ENCODE measurements around the gene SHANK1.
"Not testable (repeated sequence)": the region's sequence is repeated elsewhere in the genome, so short reads cannot be mapped to it uniquely, and the experiment has no call there.

Gene SHANK1

DNA sequence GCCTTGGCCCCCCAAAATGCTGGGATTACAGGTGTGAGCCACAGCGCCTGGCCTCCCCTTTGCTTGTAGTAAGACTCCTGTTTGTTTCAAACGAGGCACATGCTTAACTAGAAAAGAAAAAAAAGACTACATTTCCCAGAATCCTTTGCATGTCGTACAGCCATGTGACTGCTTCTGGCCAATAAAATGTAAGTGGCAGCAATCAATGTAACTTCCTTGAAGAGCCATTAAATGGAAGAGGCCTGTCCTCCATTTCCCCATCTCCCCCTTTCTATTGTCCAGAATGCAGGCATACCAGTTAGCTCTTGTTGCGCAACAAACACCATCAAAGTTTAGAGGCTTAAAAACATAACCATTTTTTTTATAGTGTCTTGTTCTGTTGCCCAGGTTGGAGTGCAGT is 40.3 kb upstream of the SHANK1 start:
- ChIA-PET POLR2A (interaction anchor here (0.6 kb wide), 1 partner anchor 27 kb away, joined by 3 read pairs; no protein-coding TSS in a partner anchor), CTCF (interaction anchor here (0.6 to 1.4 kb wide), 2 partner anchors 9 to 24 kb away, joined by 3 read pairs; no protein-coding TSS in a partner anchor)
- peaks cover 0 to 16% (median under 1%) of the 10 kb centered on the region in 5 experiments for H3K27me3 ChIP-seq (replicated peaks in 2 of 5; ENCODE audit: control insufficient read depth in 4 of 5, insufficient read depth in 5 of 5, low read length in 4 of 5)
- no peaks in the 10 kb centered on the region for H3K36me3 ChIP-seq (ENCODE audit: control insufficient read depth in 4 of 4, insufficient read depth in 4 of 4, low read length in 3 of 4)
- no peaks in the 10 kb centered on the region for H3K9me3 ChIP-seq (ENCODE audit: control extremely low read depth in 1 of 5, control insufficient read depth in 4 of 5, insufficient read depth in 2 of 5, low read depth in 1 of 5, low read length in 4 of 5)
- H3K27ac ChIP-seq (ENCODE audit: insufficient read depth in 1 of 2, low read depth in 1 of 2, low read length in 2 of 2, poor library complexity in 1 of 2, severe bottlenecking in 2 of 2), result no peak overlapping the region
- peaks cover 0 to 3% (median 0%) of the 10 kb centered on the region in 4 experiments for H3K4me1 ChIP-seq (ENCODE audit: control extremely low read depth in 1 of 4, control insufficient read depth in 4 of 4, insufficient read depth in 4 of 4, low read length in 3 of 4)
- WGBS (ENCODE audit: insufficient coverage), result 90% methylated on average over 2 of the region's 4 CpGs
- H3K4me3 ChIP-seq (ENCODE audit: control insufficient read depth in 1 of 7, extremely low read depth in 1 of 7, insufficient read depth in 4 of 7, low read depth in 2 of 7, low read length in 6 of 7), result no peak overlapping the region
- DNase-seq, result peak; percentile 38 to 62 (median 57)

DNA sequence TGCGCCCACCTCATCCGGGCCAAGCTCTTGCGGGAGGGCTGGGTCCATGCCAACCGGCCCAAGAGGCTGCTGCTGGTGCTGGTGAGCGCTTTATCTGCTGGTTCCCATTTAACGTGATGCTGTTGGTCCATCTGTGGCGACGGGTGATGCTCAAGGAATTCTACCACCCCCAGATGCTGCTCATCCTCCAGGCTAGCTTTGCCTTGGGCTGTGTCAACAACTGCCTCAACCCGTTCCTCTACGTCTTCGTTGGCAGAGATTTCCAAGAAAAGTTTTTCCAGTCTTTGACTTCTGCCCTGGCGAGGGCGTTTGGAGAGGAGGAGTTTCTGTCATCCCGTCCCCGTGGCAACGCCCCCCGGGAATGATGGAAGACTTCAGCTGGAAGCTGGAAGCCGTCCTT is 39.5 kb upstream of the SHANK1 start:
- H3K4me3 ChIP-seq (ENCODE audit: control insufficient read depth in 1 of 7, extremely low read depth in 1 of 7, insufficient read depth in 4 of 7, low read depth in 2 of 7, low read length in 6 of 7); H3K9me3 ChIP-seq (ENCODE audit: control extremely low read depth in 1 of 5, control insufficient read depth in 4 of 5, insufficient read depth in 2 of 5, low read depth in 1 of 5, low read length in 4 of 5); DNase-seq; POLR2A ChIA-PET; H3K27ac ChIP-seq (ENCODE audit: insufficient read depth in 1 of 2, low read depth in 1 of 2, low read length in 2 of 2, poor library complexity in 1 of 2, severe bottlenecking in 2 of 2); H3K4me1 ChIP-seq (ENCODE audit: control extremely low read depth in 1 of 4, control insufficient read depth in 4 of 4, insufficient read depth in 4 of 4, low read length in 3 of 4); H3K36me3 ChIP-seq (ENCODE audit: control insufficient read depth in 4 of 4, insufficient read depth in 4 of 4, low read length in 3 of 4): not testable (repeated sequence)
- H3K27me3 ChIP-seq (replicated peaks in 2 of 5; ENCODE audit: control insufficient read depth in 4 of 5, insufficient read depth in 5 of 5, low read length in 4 of 5), result peaks cover 0 to 22% (median 2%) of the 10 kb centered on the region in 5 experiments
- 92% methylated on average over 7 of the region's 18 CpGs for WGBS (ENCODE audit: insufficient coverage)
- CTCF ChIA-PET, result interaction anchor here (1.4 kb wide), 1 partner anchor 8 kb away, joined by 3 read pairs; no protein-coding TSS in a partner anchor

GRCh38 chr19:50757624-50758023 is 38.0 kb upstream of the SHANK1 start:
- CTCF ChIA-PET; H3K4me1 ChIP-seq (ENCODE audit: control extremely low read depth in 1 of 4, control insufficient read depth in 4 of 4, insufficient read depth in 4 of 4, low read length in 3 of 4); H3K4me3 ChIP-seq (ENCODE audit: control insufficient read depth in 1 of 7, extremely low read depth in 1 of 7, insufficient read depth in 4 of 7, low read depth in 2 of 7, low read length in 6 of 7); H3K9me3 ChIP-seq (ENCODE audit: control extremely low read depth in 1 of 5, control insufficient read depth in 4 of 5, insufficient read depth in 2 of 5, low read depth in 1 of 5, low read length in 4 of 5); DNase-seq; H3K27ac ChIP-seq (ENCODE audit: insufficient read depth in 1 of 2, low read depth in 1 of 2, low read length in 2 of 2, poor library complexity in 1 of 2, severe bottlenecking in 2 of 2); POLR2A ChIA-PET; H3K36me3 ChIP-seq (ENCODE audit: control insufficient read depth in 4 of 4, insufficient read depth in 4 of 4, low read length in 3 of 4): not testable (repeated sequence)
- WGBS (ENCODE audit: insufficient coverage), result 100% methylated on average over 1 of the region's 3 CpGs
- peaks cover 0 to 22% (median 2%) of the 10 kb centered on the region in 5 experiments for H3K27me3 ChIP-seq (replicated peaks in 2 of 5; ENCODE audit: control insufficient read depth in 4 of 5, insufficient read depth in 5 of 5, low read length in 4 of 5)

DNA sequence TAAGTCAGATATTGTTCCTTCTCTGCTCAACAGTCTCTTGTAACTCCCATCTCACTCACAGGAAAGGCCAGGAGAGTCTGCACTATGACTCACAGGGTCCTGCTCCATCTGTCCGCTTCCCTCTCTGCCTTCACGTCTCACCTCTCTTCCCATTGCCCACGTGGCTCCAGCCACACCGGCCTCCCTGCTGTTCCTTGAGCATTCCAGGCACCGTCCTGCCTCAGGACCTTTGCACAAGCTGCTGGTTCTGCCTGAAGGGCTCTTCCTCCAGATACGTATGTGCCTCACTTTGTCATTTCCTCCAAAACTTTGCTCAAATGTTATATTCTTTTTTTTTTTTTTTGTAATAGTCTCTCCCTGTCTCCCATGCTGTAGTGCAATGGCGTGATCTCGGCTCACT is 36.6 kb upstream of the SHANK1 start:
- peaks cover 0 to 22% (median 2%) of the 10 kb centered on the region in 5 experiments for H3K27me3 ChIP-seq (replicated peaks in 2 of 5; ENCODE audit: control insufficient read depth in 4 of 5, insufficient read depth in 5 of 5, low read length in 4 of 5)
- WGBS (ENCODE audit: insufficient coverage), result 88% methylated on average over 4 of the region's 8 CpGs
- H3K4me1 ChIP-seq (ENCODE audit: control extremely low read depth in 1 of 4, control insufficient read depth in 4 of 4, insufficient read depth in 4 of 4, low read length in 3 of 4); H3K4me3 ChIP-seq (ENCODE audit: control insufficient read depth in 1 of 7, extremely low read depth in 1 of 7, insufficient read depth in 4 of 7, low read depth in 2 of 7, low read length in 6 of 7); DNase-seq; POLR2A ChIA-PET; CTCF ChIA-PET; H3K27ac ChIP-seq (ENCODE audit: insufficient read depth in 1 of 2, low read depth in 1 of 2, low read length in 2 of 2, poor library complexity in 1 of 2, severe bottlenecking in 2 of 2); H3K36me3 ChIP-seq (ENCODE audit: control insufficient read depth in 4 of 4, insufficient read depth in 4 of 4, low read length in 3 of 4); H3K9me3 ChIP-seq (ENCODE audit: control extremely low read depth in 1 of 5, control insufficient read depth in 4 of 5, insufficient read depth in 2 of 5, low read depth in 1 of 5, low read length in 4 of 5): not testable (repeated sequence)

- Histone ChIP-seq H3K27me3 (replicated peaks in 2 of 5; ENCODE audit: control insufficient read depth in 4 of 5, insufficient read depth in 5 of 5, low read length in 4 of 5) (peaks cover 0 to 22% (median 2%) of the 10 kb centered on the region in 5 experiments), H3K4me3 (ENCODE audit: control insufficient read depth in 1 of 7, extremely low read depth in 1 of 7, insufficient read depth in 4 of 7, low read depth in 2 of 7, low read length in 6 of 7) (no peak overlapping the region), H3K9me3 (ENCODE audit: control extremely low read depth in 1 of 5, control insufficient read depth in 4 of 5, insufficient read depth in 2 of 5, low read depth in 1 of 5, low read length in 4 of 5) (no peaks in the 10 kb centered on the region), H3K36me3 (ENCODE audit: control insufficient read depth in 4 of 4, insufficient read depth in 4 of 4, low read length in 3 of 4) (no peaks in the 10 kb centered on the region), H3K27ac (ENCODE audit: insufficient read depth in 1 of 2, low read depth in 1 of 2, low read length in 2 of 2, poor library complexity in 1 of 2, severe bottlenecking in 2 of 2) (no peak overlapping the region), H3K4me1 (ENCODE audit: control extremely low read depth in 1 of 4, control insufficient read depth in 4 of 4, insufficient read depth in 4 of 4, low read length in 3 of 4) (peaks cover 0 to 3% (median 1%) of the 10 kb centered on the region in 4 experiments)
- WGBS (ENCODE audit: insufficient coverage), result 94% methylated on average over 3 of the region's 4 CpGs
- no peak for DNase-seq
- ChIA-PET CTCF (no interaction called here), POLR2A (no interaction called here)
Measured at GRCh38 chr19:50753879-50754278, 34.3 kb upstream of the SHANK1 start.

GRCh38 chr19:50750010-50750409 is 30.4 kb upstream of the SHANK1 start:
- DNase-seq, result no peak
- H3K27ac ChIP-seq (ENCODE audit: insufficient read depth in 1 of 2, low read depth in 1 of 2, low read length in 2 of 2, poor library complexity in 1 of 2, severe bottlenecking in 2 of 2), result no peak overlapping the region
- no peaks in the 10 kb centered on the region for H3K36me3 ChIP-seq (ENCODE audit: control insufficient read depth in 4 of 4, insufficient read depth in 4 of 4, low read length in 3 of 4)
- CTCF ChIA-PET, result interaction anchor here (1.5 kb wide), 1 partner anchor 9 kb away, joined by 3 read pairs; no protein-coding TSS in a partner anchor
- H3K27me3 ChIP-seq (replicated peaks in 2 of 5; ENCODE audit: control insufficient read depth in 4 of 5, insufficient read depth in 5 of 5, low read length in 4 of 5), result peaks cover 0 to 7% (median 2%) of the 10 kb centered on the region in 5 experiments
- no peak overlapping the region for H3K4me3 ChIP-seq (ENCODE audit: control insufficient read depth in 1 of 7, extremely low read depth in 1 of 7, insufficient read depth in 4 of 7, low read depth in 2 of 7, low read length in 6 of 7)
- H3K9me3 ChIP-seq (ENCODE audit: control extremely low read depth in 1 of 5, control insufficient read depth in 4 of 5, insufficient read depth in 2 of 5, low read depth in 1 of 5, low read length in 4 of 5), result no peaks in the 10 kb centered on the region
- POLR2A ChIA-PET, result interaction anchor here (0.7 kb wide), 1 partner anchor 798 kb away, joined by 3 read pairs; no protein-coding TSS in a partner anchor
- peaks cover 0 to 3% (median 1%) of the 10 kb centered on the region in 4 experiments for H3K4me1 ChIP-seq (ENCODE audit: control extremely low read depth in 1 of 4, control insufficient read depth in 4 of 4, insufficient read depth in 4 of 4, low read length in 3 of 4)
- 92% methylated on average over 13 of the region's 15 CpGs for WGBS (ENCODE audit: insufficient coverage)

- no peaks in the 10 kb centered on the region for H3K36me3 ChIP-seq (ENCODE audit: control insufficient read depth in 4 of 4, insufficient read depth in 4 of 4, low read length in 3 of 4)
- no peak overlapping the region for H3K27ac ChIP-seq (ENCODE audit: insufficient read depth in 1 of 2, low read depth in 1 of 2, low read length in 2 of 2, poor library complexity in 1 of 2, severe bottlenecking in 2 of 2)
- ChIA-PET POLR2A (interaction anchor here (0.7 kb wide), 1 partner anchor 799 kb away, joined by 3 read pairs; no protein-coding TSS in a partner anchor), CTCF (no interaction called here)
- peaks cover 0 to 3% (median 1%) of the 10 kb centered on the region in 4 experiments for H3K4me1 ChIP-seq (ENCODE audit: control extremely low read depth in 1 of 4, control insufficient read depth in 4 of 4, insufficient read depth in 4 of 4, low read length in 3 of 4)
- peaks cover 0 to 2% (median 0%) of the 10 kb centered on the region in 5 experiments for H3K27me3 ChIP-seq (replicated peaks in 2 of 5; ENCODE audit: control insufficient read depth in 4 of 5, insufficient read depth in 5 of 5, low read length in 4 of 5)
- no peaks in the 10 kb centered on the region for H3K9me3 ChIP-seq (ENCODE audit: control extremely low read depth in 1 of 5, control insufficient read depth in 4 of 5, insufficient read depth in 2 of 5, low read depth in 1 of 5, low read length in 4 of 5)
- no peak for DNase-seq
- H3K4me3 ChIP-seq (ENCODE audit: control insufficient read depth in 1 of 7, extremely low read depth in 1 of 7, insufficient read depth in 4 of 7, low read depth in 2 of 7, low read length in 6 of 7), result no peak overlapping the region
- WGBS (ENCODE audit: insufficient coverage), result 84% methylated on average over 2 of the region's 6 CpGs
Measured at GRCh38 chr19:50749490-50749889, 29.9 kb upstream of the SHANK1 start.
